ENCODE results near the gene CACNA1E.

CACNA1E gene

GRCh38 chr1:181568736-181569135, 85.4 kb downstream of the CACNA1E start:
- no peak for DNase-seq (ENCODE audit: low read depth in 4 of 4, low spot score in 1 of 4)

DNA sequence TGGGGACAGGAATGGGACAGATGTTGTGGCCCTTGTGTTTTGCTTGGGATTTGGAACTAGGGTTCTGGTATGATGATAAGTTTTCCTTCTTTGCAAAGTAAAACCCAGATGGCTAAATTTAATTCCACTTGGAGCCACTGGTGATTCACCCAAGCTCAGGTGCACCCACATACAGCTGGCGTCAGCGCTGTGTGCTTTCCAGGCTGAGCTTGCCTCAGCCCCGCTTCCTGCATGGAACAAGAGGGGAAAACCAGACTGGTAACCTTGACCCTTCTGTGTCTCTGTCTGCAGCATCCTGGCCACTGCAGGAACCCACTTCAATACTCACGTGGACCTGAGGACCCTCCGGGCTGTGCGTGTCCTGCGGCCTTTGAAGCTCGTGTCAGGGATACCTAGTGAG, 94.2 kb downstream of the CACNA1E start:
- no peak for DNase-seq (ENCODE audit: low read depth in 4 of 4, low spot score in 1 of 4)

DNA sequence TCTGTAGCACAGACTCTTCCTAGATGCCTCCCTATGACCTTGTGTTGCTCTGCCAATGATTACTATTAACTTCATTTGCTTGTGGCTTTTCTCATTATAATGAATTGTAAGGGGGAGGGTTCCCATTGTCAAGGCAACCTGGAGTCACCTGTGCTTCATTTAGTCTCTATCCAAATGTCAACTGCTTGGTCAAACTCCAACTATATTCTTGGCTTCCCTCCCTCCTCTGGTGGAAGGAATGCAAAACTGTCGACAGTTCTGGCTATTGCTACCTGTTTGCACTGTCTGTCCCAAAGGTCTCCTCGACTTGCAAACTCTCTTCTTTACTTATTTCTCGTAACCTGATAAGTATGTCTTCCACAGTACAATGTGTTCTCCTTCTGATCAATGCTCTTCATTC, 100.3 kb downstream of the CACNA1E start:
- DNase-seq (ENCODE audit: low read depth in 4 of 4, low spot score in 1 of 4) = no peak

DNA sequence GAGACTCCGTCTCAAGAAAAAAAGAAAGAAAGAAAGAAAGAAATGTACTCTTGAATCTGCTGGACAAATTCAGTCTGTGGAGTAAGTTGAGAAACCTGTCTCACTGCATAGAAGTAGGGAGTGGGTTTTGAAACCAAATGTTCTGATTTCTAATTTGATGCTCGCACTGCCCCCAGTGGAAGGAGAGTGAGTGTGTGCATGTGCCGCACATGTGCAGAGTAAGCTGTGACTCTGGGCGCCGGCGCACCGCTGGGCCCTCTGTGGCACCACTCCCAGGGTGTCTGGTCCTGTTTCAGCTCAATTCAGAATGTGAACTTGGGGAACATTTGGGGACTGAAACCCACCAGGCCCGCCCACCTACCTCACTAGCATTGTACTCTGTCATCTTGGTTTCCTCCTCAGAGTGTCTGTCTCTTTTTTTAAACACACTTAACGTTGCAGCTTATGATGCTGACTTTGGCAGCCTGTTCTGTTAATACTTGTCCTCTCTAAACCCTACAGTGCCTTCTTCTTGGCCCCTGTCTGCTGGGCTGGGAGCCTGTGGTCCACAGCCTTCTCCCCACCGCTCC, 104.6 kb downstream of the CACNA1E start:
- DNase-seq (ENCODE audit: low read depth in 4 of 4, low spot score in 1 of 4) = no peak

DNA sequence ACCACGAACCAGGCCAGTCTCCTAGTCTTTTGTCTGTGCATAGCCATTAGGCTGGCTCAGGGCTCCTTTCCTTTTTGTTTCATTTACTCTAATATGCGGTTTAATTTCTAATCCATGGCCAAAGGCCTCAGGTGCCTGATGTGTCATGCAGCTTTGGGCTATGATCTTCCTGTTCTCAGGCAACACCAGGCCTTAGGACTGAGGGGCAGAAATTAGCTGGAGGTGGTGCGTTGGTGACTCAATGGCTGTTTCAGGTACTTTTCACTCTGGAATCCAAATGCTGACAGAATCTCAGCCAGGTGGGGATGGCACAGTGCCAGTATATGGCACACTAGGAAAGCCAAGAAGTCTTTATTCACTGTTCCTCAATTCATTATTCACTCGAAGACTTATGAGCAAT, 105.3 kb downstream of the CACNA1E start:
- DNase-seq (ENCODE audit: low read depth in 4 of 4, low spot score in 1 of 4) = no peak

DNA sequence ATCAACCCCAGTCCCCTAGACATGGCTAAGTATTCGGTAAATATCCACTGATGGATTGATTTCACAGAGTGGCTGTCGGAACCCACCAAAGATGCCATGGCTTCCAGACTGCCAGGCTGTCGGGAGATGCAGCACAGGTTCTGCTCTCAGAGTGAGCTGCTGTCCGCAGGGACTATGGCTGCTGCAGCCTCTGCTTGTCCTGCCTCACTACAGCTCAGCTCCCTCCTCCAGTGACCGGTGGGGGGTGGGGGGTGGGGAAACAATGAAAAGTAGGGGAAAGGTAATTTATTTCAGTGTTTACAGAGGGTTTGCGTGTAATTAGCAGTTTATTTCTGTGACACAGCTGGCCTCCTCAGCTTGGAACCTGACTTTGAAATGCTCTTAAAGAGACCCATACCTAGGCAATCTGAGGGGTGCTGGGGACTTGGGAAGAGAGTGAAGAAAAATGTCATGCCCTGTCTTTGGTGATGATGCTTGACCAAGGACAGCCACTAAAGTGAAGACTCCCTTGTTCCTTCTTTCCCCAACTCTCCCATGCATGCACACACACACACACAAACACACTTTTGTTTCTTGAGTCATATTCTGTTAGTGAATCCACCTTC, 109.0 kb downstream of the CACNA1E start:
- DNase-seq (ENCODE audit: low read depth in 4 of 4, low spot score in 1 of 4) = no peak

DNA sequence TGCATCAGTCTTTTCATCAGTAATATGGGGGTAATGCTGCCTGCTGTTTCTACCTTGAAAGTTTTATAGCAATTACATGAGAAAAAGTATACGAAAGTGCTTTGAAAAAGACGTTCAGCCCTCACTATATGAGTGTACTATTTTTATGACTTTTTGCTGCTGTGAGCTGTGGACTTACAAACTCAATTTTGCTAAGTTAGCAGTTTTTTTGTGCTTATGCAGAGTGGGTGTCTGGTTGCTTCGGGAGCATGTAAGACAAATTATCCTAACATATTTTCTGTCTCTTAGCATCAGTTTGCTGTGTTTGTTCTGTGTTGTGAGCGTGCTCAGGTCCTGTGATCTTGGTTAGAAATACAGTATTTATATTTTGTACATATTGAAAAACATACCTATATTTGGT, 109.7 kb downstream of the CACNA1E start:
- no peak for DNase-seq (ENCODE audit: low read depth in 4 of 4, low spot score in 1 of 4)

GRCh38 chr1:181594553-181594952, 111.2 kb downstream of the CACNA1E start:
- no peak for DNase-seq (ENCODE audit: low read depth in 4 of 4, low spot score in 1 of 4)

DNA sequence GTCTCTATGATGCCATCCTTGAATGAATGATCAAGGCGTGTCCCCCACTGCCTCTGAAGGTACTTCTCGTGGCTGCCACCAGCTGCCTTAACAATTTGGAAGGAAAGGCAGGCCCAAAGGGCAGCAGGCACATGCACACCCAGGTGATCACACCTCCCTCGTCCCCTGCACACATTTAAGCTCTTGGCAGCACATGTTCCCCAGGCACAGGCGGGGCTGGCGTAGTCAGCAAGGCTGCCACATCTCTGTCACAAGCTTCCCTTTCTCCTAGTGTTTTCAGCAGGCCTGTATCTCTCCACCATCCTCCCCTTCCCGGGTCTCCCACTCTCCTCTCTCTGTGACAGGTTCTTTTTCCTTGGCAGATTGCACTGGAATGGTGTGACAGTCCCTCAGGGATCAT, 111.9 kb downstream of the CACNA1E start:
- DNase-seq (ENCODE audit: low read depth in 4 of 4, low spot score in 1 of 4) = no peak

DNA sequence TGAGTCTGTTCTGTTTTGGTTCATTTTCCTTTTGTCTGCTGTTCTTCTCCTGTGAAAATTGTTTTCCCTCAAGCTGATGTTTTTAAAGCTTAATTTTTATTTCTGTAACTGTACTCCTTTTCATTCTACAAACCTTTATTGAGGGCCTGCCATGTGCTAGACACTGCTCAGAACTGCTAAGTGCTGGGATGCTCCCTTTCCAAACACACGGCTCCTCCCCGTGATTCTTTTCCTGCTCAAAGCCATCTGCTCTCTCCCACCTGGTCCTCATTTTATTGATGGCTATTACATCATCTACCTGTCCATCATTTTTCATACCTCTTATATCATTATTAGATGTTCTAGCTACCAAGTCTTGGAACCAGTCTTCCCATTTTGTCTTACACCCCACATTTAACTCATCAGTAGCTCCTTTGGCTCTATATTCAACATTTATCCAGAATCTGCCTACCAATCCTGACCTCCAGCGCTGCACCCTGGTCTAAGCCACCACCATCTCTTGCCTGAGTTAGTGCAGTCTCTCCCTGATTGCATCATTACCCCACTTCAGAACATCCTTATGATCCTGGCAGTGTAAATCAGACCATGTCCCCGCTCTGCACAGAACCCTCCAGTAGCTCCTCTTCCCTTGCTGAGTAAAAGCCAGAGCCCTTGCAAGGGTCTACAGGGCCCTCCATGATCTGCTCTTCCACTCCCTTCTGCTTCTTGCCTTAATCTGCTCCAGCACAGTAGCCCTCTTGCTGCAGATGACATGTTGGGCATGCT, 118.1 kb downstream of the CACNA1E start:
- no peak for DNase-seq (ENCODE audit: low read depth in 4 of 4, low spot score in 1 of 4)

DNA sequence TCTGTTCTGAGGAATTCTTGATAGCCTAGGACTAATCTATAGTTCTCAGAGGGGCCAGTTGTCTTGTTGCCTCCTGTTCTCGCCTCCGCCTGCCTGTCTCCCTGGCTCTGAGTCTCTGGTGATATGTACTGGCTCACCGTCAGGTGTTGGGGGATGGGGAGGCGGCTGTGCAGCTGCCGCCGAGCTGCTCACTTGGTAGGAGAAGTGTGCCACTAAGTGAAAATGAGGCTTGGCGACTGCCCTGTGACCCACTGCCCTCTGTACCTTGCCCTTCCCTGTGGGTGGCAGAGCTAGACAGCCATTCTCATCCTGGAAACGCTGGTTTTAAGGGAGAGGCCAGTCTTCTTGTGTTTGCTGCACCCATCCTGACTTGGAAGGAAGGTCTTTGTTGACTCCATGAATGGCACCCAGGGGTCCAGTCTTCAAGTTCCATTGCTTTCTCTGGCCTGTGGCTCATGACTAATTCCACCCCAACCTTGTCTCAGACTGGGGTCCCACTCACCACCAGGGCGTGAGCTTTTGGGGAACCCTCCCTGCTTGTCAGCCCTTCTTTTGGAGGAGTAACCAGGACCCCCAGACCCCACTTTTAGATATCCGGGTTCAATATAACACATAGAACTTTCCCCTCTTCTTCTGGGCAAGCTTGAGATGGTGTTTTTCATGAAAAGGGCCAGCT, 120.6 kb downstream of the CACNA1E start:
- no peak for DNase-seq (ENCODE audit: low read depth in 4 of 4, low spot score in 1 of 4)

GRCh38 chr1:181604482-181605249, 121.3 kb downstream of the CACNA1E start:
- no peak for DNase-seq (ENCODE audit: low read depth in 4 of 4, low spot score in 1 of 4)

DNA sequence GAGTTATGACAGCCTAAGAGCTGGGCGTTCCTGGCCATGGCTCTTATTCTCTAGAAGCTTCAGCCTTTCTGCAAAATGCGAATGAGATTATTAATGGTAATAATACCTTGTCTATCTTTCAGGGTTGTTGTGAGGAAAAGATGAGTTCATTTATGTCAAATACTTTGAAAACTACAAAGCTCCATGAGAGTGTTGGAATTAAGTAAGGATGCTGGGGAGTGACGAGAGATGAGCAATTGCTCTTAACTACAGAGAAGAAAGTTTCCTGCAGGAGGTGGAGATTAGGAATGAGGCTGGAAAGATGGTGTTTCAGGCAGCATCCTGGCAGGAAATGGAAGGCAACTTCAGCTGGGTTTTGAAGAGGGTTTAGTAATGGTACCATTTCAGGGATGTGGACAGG, 124.2 kb downstream of the CACNA1E start:
- no peak for DNase-seq (ENCODE audit: low read depth in 4 of 4, low spot score in 1 of 4)

GRCh38 chr1:181608386-181608785, 125.1 kb downstream of the CACNA1E start:
- no peak for DNase-seq (ENCODE audit: low read depth in 4 of 4, low spot score in 1 of 4)

DNA sequence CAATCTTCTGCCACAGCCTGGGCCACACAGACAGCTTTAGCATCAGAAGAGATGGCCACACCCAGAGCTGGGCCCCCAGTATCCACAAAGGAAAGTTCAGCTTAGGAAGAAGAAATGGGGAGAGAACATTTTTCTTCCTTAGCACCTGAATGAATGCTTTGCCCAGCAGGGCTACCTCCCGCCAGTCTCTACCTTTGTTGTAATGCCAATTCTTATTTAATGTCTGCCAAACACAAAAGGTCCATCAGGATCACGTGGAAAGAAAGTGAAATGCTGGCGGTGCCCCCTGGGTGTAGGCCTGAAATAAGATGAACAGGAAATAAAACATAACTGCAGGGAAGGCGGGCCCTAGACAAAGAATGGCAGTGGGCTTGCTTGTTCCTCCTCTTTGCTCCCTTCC, 125.6 kb downstream of the CACNA1E start:
- DNase-seq (ENCODE audit: low read depth in 4 of 4, low spot score in 1 of 4) = no peak

DNA sequence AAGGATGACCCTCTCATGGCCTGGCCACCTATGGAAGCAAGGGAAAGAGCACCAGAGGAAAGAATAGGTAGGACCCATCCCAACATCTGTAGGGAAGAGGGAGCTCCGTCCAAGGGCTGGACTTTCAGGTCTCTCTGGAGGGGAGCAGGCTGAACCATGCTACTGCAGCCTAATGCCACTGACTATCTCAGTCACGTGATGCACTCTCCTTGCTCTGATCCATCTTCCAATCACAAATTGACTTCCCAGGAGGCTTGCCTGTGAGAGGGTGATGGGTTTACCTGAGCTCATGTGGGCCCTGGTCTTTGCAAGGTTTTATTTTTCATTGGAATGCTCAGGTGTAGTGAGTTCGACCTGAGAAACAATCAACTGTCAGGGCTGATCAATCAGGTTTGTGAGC, 128.8 kb downstream of the CACNA1E start:
- DNase-seq (ENCODE audit: low read depth in 4 of 4, low spot score in 1 of 4) = no peak

GRCh38 chr1:181618559-181618958, 135.2 kb downstream of the CACNA1E start:
- no peak for DNase-seq (ENCODE audit: low read depth in 4 of 4, low spot score in 1 of 4)

DNA sequence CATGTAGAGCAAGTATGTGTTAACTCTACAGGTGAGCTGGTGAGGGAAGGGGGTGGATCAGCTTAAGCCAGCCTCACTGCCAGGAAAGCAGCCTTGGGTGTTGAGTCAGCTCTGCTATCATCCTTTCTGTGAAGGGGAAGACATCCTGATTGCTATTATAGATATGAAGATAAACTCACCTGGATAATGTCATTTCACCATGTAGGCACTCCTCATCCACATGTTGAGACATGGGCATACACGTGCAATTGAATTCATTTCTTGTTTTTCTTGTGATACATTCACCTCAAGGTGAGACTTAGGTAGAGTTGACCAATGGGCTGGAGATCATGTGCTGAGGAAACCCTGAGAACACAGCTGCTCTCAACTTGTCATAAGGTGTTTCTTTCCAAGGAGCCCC, 136.9 kb downstream of the CACNA1E start:
- no peak for DNase-seq (ENCODE audit: low read depth in 4 of 4, low spot score in 1 of 4)

GRCh38 chr1:181623850-181624249, 140.5 kb downstream of the CACNA1E start:
- no peak for DNase-seq (ENCODE audit: low read depth in 4 of 4, low spot score in 1 of 4)

DNA sequence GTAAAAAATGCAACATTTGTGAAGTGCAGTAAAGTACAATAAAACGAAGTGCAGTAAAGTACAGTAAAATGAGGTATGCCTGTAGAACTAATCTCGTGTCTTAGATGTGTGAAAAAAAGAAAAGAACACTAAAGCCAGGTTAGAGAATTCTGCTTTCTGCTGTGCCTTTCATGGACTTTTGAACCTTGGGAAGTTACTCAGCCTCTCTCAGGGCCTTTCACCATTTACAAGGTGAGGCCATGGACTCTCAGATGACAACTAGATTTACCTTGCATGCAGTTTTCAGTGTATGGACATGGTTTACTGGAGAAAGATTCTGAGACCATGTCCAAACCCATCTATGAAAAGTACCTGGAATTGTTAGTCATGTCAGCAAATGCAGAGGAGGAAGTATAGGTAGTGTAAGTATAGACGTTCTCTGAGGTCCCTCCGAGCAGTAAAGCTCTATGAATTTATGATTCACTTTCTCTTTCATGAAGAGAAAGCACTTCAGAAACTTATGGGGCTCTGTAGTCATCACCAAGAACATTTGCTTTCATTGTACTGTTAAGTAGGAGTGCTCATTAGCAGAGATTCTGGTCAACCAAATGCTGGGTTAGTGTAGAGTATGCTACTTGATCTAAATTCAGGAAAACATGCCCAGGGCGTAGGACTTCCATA, 143.1 kb downstream of the CACNA1E start:
- DNase-seq (ENCODE audit: low read depth in 4 of 4, low spot score in 1 of 4) = no peak

DNA sequence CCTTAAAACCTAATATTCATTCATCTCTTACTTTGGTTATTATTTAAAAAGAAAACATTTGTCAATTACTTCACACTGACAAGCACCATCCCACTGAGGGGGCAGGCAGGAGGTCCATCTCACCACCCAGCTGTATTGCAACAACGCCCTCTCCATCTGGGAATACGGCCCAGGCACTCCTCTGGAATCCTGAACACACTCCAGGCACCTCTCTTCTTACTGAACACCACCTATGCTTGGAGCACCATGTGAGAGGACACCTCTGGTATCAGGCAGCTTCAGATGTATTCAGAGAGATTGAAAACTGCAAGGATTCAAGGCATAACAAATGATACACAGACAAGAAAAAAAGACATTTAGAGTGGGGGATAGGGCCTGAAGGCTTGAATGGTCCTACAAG, 147.1 kb downstream of the CACNA1E start:
- DNase-seq (ENCODE audit: low read depth in 4 of 4, low spot score in 1 of 4) = no peak
